Measurements from ENCODE around the gene ADAMTSL4. TPM values are rescaled to one million over a fixed set of nuclear protein-coding genes. Genes with fewer than 3 reads are reported as not detected.
A peak's percentile ranks its signal among the peaks of the same experiment; 100 is the strongest.

Gene ADAMTSL4
- total and polyA plus RNA-seq, 3 donors from 2014 or later: 8.9 to 14.2 (median 10.0) TPM

DNA sequence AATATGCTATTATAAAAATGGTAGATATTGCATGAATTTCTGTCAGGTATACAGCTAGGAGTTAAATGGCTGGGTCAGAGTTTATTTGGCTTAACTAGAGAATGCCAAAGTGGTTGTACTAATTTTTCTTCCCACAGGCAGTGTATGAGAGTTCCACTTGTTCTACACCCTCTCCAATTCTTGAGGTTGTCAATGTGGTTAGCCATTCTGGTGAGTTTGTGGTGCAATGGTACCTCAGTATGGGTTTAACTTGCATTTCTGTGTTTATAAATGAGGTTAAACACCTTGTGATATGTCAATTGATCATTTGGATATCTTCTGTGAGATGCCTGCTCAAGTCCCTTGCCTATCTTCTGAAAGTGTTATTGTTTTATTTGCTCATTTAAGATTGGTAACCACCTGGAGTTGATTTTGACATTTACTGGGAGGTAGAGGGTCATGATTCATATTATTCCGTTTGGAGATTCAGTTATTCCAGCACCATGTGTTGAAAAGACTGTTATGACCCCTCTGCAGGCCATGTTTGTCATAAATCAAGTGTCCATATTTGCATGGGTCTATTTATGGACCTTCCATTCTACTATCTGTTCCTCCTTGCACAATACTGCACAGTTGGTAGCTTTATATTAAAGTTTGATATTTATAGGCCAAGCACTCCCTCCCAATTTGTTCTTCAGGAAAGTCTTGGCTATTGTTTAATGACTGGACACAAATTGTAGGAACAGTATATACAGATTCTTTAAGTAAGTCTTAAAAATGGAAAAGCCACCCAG lies 27.8 kb upstream of the ADAMTSL4 start:
- no peak for TF ChIP-seq POLR2A (IDR thresholded peaks at IDR 0.05)
- TF ChIP-seq, protein P1, sequence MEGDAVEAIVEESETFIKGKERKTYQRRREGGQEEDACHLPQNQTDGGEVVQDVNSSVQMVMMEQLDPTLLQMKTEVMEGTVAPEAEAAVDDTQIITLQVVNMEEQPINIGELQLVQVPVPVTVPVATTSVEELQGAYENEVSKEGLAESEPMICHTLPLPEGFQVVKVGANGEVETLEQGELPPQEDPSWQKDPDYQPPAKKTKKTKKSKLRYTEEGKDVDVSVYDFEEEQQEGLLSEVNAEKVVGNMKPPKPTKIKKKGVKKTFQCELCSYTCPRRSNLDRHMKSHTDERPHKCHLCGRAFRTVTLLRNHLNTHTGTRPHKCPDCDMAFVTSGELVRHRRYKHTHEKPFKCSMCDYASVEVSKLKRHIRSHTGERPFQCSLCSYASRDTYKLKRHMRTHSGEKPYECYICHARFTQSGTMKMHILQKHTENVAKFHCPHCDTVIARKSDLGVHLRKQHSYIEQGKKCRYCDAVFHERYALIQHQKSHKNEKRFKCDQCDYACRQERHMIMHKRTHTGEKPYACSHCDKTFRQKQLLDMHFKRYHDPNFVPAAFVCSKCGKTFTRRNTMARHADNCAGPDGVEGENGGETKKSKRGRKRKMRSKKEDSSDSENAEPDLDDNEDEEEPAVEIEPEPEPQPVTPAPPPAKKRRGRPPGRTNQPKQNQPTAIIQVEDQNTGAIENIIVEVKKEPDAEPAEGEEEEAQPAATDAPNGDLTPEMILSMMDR (IDR thresholded peaks at IDR 0.05): no peak

DNA sequence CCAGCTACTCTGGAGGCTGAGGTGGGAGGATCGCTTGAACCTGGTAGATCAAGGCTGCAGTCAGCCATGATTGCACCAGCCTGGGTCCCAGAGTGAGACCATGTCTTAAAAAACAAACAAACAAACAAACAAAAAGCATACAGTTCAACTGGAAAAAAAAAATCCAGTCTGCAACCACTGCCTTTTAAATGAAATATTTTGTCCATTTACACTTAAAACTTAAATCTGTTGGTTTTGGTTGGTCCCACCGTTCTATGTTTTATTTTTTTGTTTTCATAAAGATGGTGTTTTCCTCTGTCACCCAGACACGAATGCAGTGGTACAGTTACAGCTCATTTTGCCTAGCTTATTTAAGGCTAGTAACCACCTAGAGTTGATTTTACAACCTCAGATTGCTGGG lies 23.9 kb upstream of the ADAMTSL4 start:
- DNase-seq: no peak
- WGBS, 2 donors: 93% methylated on average over 3 of the region's 3 CpGs
- Histone ChIP-seq H3K9me3 (no peaks in the 10 kb centered on the region), H3K36me3 (ENCODE audit: low read depth, missing control alignments) (no peaks in the 10 kb centered on the region), H3K4me1 (peaks cover 8% of the 10 kb centered on the region), H3K27me3 (no peaks in the 10 kb centered on the region), H3K27ac (no peak overlapping the region), H3K4me3 (no peak overlapping the region)
- intact Hi-C loops (cut with DNase I; ENCODE audit: low total_unique reads): no loop called here
- TF ChIP-seq POLR2A (IDR thresholded peaks at IDR 0.05): no peak
- TF ChIP-seq, protein P1 (IDR thresholded peaks at IDR 0.05): no peak

More for the DNA sequence above, 27.8 kb upstream of the ADAMTSL4 start:
- Histone ChIP-seq H3K27me3 (no peaks in the 10 kb centered on the region), H3K9me3 (no peaks in the 10 kb centered on the region), H3K4me1 (peaks cover 2% of the 10 kb centered on the region), H3K27ac (no peak overlapping the region), H3K36me3 (ENCODE audit: low read depth, missing control alignments) (no peaks in the 10 kb centered on the region), H3K4me3 (no peak overlapping the region)
- DNase-seq: no peak
- intact Hi-C loops (cut with DNase I; ENCODE audit: low total_unique reads): no loop called here
- WGBS, 2 donors: 70 to 82% methylated on average over 1 of the region's 1 CpG

DNA sequence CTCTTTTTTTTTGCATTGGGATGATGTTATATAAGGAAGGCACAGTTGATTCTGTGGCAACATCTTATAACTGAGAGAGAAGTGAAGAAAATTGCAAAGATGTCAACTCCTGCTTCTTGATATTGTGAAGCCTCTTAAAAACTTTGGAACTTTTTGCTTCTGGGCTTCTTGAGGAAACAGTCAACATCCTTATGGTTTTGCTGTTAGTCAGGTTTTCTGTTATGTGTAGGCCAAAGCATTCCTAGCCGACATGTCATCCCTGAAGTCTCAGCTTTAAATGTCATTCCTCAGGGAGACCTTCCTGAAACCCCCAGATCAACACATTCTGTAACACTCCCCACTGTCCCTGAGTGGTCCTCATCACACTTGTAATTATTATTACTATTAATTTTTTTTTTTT lies 21.0 kb upstream of the ADAMTSL4 start:
- H3K36me3 ChIP-seq (ENCODE audit: low read depth, missing control alignments): no peaks in the 10 kb centered on the region
- no peak overlapping the region for H3K4me3 ChIP-seq
- peaks cover 13% of the 10 kb centered on the region for H3K4me1 ChIP-seq
- no peak overlapping the region for H3K27ac ChIP-seq
- no peaks in the 10 kb centered on the region for H3K27me3 ChIP-seq
- 97 to 100% methylated on average over 1 of the region's 1 CpG for WGBS, 2 donors
- intact Hi-C loops (cut with DNase I; ENCODE audit: low total_unique reads): no loop called here
- no peaks in the 10 kb centered on the region for H3K9me3 ChIP-seq
- no peak for TF ChIP-seq POLR2A (IDR thresholded peaks at IDR 0.05)
- TF ChIP-seq, protein P1 (IDR thresholded peaks at IDR 0.05): no peak
- DNase-seq: no peak

DNA sequence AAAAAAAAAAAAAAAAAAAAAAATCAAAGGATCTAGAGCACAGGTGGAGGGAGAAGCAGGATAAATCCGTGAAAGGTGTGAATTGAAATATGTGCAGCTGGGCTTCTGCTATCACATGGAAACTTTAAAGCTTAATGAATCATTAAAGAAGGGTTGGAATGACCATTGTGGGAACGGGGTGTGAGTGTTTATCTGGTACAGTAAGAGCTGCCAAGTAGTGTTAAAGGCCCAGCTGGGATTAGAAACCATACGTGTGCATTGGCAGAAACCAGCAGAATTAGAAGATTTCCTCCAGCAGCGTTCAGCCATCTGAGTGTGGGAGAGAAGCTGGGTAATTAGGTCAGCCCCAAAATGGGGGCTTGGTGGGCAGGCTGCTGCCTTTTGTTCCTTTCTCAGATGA lies 20.2 kb upstream of the ADAMTSL4 start:
- H3K4me1 ChIP-seq: peaks cover 13% of the 10 kb centered on the region
- 17 to 36% methylated on average over 4 of the region's 4 CpGs for WGBS, 2 donors
- peak; percentile 38 for DNase-seq
- peak overlapping the region; percentile 33 to 34 for H3K27ac ChIP-seq
- no peaks in the 10 kb centered on the region for H3K27me3 ChIP-seq
- no peaks in the 10 kb centered on the region for H3K36me3 ChIP-seq (ENCODE audit: low read depth, missing control alignments)
- no peak overlapping the region for H3K4me3 ChIP-seq
- no peak for TF ChIP-seq POLR2A (IDR thresholded peaks at IDR 0.05)
- TF ChIP-seq, protein P1 (IDR thresholded peaks at IDR 0.05): no peak
- intact Hi-C loops (cut with DNase I; ENCODE audit: low total_unique reads): no loop called here
- no peaks in the 10 kb centered on the region for H3K9me3 ChIP-seq
